OCI-LY7 (cell line): Measurements from ENCODE around the gene CHMP1B.

ENCODE experiments used
- CTCF ChIP-seq: fragments of 200-600 bp; sonication (generic); conservative IDR thresholded peaks from 2 replicates; pipeline ENCODE4 v1.5.1; 2014; ENCODE audit warnings: mild to moderate bottlenecking, antibody characterized with exemption, low read length, moderate library complexity, mixed read lengths
- EZH2phosphoT487 ChIP-seq: fragments of 200-600 bp; sonication (generic); IDR thresholded peaks from 2 replicates; pipeline ENCODE4 v1.6.1; 2018; ENCODE audit warnings: low read depth, borderline replicate concordance, mild to moderate bottlenecking, mixed run types, antibody characterized with exemption, low read length, moderate library complexity, mixed read lengths

GRCh38 chr18:11859903-11860407 lies 8.7 kb downstream of the CHMP1B start:
- TF ChIP-seq CTCF = no peak
- no peak for TF ChIP-seq EZH2phosphoT487
